Esophagus squamous epithelium (tissue), 4 donors: ENCODE results near the gene GBGT1.

Source experiments
- POLR2A ChIP-seq, 4 donors: fragments of 450-650 bp; IDR thresholded peaks; one replicate each; pipeline ENCODE4 v1.6.1; 2017; ENCODE audit warnings: antibody characterized with exemption in 4 of 4, mild to moderate bottlenecking in 4 of 4, moderate library complexity in 3 of 4
- TF ChIP-seq, protein P1 (sequence below), 6 experiments: fragments of 450-650 bp in 4 of 6; fragments of 200-600 bp in 2 of 6; sonication (generic) in 2 of 6; IDR thresholded peaks; one replicate each; pipeline ENCODE4 v1.5.1; 2016 to 2019; ENCODE audit warnings: antibody characterized with exemption in 6 of 6, mild to moderate bottlenecking in 4 of 6, moderate library complexity in 4 of 6

DNA sequence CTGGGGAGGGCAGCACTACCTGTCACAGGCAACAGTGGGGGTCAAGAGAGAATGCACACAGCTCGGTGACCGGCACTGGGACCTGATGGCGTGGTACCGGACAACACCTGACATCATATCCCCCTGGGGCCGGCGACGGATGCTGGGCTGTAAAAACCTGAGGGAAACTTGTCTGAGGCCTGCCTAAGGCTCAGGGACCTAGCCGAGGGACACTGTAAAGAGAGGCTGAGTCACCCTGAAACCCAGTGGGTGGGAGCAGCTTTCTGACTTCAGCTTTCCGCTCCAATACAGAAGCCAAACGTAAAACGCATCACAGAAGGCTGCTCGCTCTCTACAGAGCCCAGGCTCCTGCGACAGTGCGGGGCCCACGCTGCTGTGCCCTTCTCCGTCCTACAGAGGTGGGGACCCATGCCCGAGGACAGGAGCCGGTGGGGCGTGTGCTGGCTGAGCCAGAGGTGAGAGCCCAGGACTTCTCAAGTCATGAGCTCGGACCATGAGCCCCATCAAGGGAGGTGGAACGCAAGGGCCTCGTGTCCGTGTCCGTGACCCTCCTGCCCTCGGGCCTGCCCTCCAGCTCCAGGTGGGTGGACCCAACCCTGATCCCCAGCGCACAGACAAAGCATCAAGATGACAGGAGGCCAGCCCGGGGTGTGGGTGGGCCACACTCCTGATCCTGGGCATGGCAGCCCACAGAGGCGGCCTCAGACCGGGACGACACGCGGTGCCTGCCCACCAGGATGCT, 47.9 kb downstream of the GBGT1 start:
- TF ChIP-seq, protein P1, sequence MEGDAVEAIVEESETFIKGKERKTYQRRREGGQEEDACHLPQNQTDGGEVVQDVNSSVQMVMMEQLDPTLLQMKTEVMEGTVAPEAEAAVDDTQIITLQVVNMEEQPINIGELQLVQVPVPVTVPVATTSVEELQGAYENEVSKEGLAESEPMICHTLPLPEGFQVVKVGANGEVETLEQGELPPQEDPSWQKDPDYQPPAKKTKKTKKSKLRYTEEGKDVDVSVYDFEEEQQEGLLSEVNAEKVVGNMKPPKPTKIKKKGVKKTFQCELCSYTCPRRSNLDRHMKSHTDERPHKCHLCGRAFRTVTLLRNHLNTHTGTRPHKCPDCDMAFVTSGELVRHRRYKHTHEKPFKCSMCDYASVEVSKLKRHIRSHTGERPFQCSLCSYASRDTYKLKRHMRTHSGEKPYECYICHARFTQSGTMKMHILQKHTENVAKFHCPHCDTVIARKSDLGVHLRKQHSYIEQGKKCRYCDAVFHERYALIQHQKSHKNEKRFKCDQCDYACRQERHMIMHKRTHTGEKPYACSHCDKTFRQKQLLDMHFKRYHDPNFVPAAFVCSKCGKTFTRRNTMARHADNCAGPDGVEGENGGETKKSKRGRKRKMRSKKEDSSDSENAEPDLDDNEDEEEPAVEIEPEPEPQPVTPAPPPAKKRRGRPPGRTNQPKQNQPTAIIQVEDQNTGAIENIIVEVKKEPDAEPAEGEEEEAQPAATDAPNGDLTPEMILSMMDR (IDR thresholded peaks at IDR 0.05), result no peak
- TF ChIP-seq POLR2A (IDR thresholded peaks at IDR 0.05), result peak in 1 of 4 donors; percentile 62
